Left forelimb (tissue), 1 donor: Measurements from ENCODE around the gene PLEK.
"Not testable (repeated sequence)": the region's sequence is repeated elsewhere in the genome, so short reads cannot be mapped to it uniquely, and the experiment has no call there.

ENCODE experiments used
- DNase-seq: peaks from one replicate; pipeline ENCODE4 v3.0.0-alpha.2; 2018; ENCODE audit warnings: low spot score

PLEK gene

GRCh38 chr2:68385220-68385906, 20.3 kb downstream of the PLEK start:
- DNase-seq = no peak

GRCh38 chr2:68385907-68386287, 20.8 kb downstream of the PLEK start:
- no peak for DNase-seq

- no peak for DNase-seq
These were observed 21.3 kb downstream of the PLEK start for GRCh38 chr2:68386365-68386764.

GRCh38 chr2:68387408-68388350, 22.6 kb downstream of the PLEK start:
- DNase-seq = no peak

- DNase-seq = no peak
These were observed 23.3 kb downstream of the PLEK start for GRCh38 chr2:68388358-68388757.

GRCh38 chr2:68388772-68389171, 23.7 kb downstream of the PLEK start:
- no peak for DNase-seq

- no peak for DNase-seq
These were observed 25.0 kb downstream of the PLEK start for GRCh38 chr2:68390114-68390513.

- no peak for DNase-seq
These were observed 25.5 kb downstream of the PLEK start for GRCh38 chr2:68390586-68390985.

- DNase-seq = no peak
These were observed 26.0 kb downstream of the PLEK start for GRCh38 chr2:68391099-68391498.

- DNase-seq = no peak
These were observed 26.8 kb downstream of the PLEK start for GRCh38 chr2:68391869-68392268.

- no peak for DNase-seq
These were observed 31.0 kb downstream of the PLEK start for GRCh38 chr2:68396093-68396492.

GRCh38 chr2:68397704-68398263, 32.7 kb downstream of the PLEK start:
- DNase-seq = not testable (repeated sequence)

GRCh38 chr2:68403199-68403644, 38.1 kb downstream of the PLEK start:
- DNase-seq = no peak

- no peak for DNase-seq
These were observed 39.1 kb downstream of the PLEK start for GRCh38 chr2:68404164-68404563.

- no peak for DNase-seq
These were observed 40.1 kb downstream of the PLEK start for GRCh38 chr2:68404893-68405799.

GRCh38 chr2:68411397-68412126, 46.5 kb downstream of the PLEK start:
- no peak for DNase-seq

- DNase-seq = no peak
These were observed 47.2 kb downstream of the PLEK start for GRCh38 chr2:68412127-68412819.

GRCh38 chr2:68413466-68413865, 48.4 kb downstream of the PLEK start:
- no peak for DNase-seq

GRCh38 chr2:68414452-68414851, 49.4 kb downstream of the PLEK start:
- DNase-seq = no peak

- no peak for DNase-seq
These were observed 49.8 kb downstream of the PLEK start for GRCh38 chr2:68414876-68415275.

- DNase-seq = no peak
These were observed 50.4 kb downstream of the PLEK start for GRCh38 chr2:68415521-68415920.
